Right forelimb (tissue), 1 donor: Measurements from ENCODE around the gene KLRG1.

Experiments
- DNase-seq: peaks from one replicate; pipeline ENCODE4 v3.0.0-alpha.2; 2018

Gene KLRG1

GRCh38 chr12:8987163-8987562 is 2.2 kb upstream of the KLRG1 start:
- DNase-seq, result no peak

- DNase-seq, result no peak
These were observed 1.7 kb upstream of the KLRG1 start for GRCh38 chr12:8987685-8988084.

- no peak for DNase-seq
These were observed 2.3 kb downstream of the KLRG1 start for GRCh38 chr12:8991371-8992345.

- DNase-seq, result no peak
These were observed 4.5 kb downstream of the KLRG1 start for GRCh38 chr12:8993827-8994226.

GRCh38 chr12:8995021-8995775 is 5.9 kb downstream of the KLRG1 start:
- DNase-seq, result no peak

GRCh38 chr12:8996682-8997405 is 7.5 kb downstream of the KLRG1 start:
- no peak for DNase-seq

- DNase-seq, result no peak
These were observed 11.9 kb downstream of the KLRG1 start for GRCh38 chr12:9001233-9001632.

GRCh38 chr12:9002335-9002734 is 13.0 kb downstream of the KLRG1 start:
- DNase-seq, result no peak

- no peak for DNase-seq
These were observed 33.2 kb downstream of the KLRG1 start for GRCh38 chr12:9022592-9022991.

- no peak for DNase-seq
These were observed 35.2 kb downstream of the KLRG1 start for GRCh38 chr12:9024512-9024911.

GRCh38 chr12:9027161-9028059 is 38.1 kb downstream of the KLRG1 start:
- no peak for DNase-seq

GRCh38 chr12:9030776-9031175 is 41.4 kb downstream of the KLRG1 start:
- DNase-seq, result no peak

GRCh38 chr12:9032202-9032964 is 43.0 kb downstream of the KLRG1 start:
- no peak for DNase-seq

GRCh38 chr12:9033265-9033887 is 44.0 kb downstream of the KLRG1 start:
- DNase-seq, result no peak

- no peak for DNase-seq
These were observed 44.7 kb downstream of the KLRG1 start for GRCh38 chr12:9034095-9034494.

- no peak for DNase-seq
These were observed 46.9 kb downstream of the KLRG1 start for GRCh38 chr12:9036227-9036626.

GRCh38 chr12:9037431-9037830 is 48.1 kb downstream of the KLRG1 start:
- no peak for DNase-seq

- no peak for DNase-seq
These were observed 50.1 kb downstream of the KLRG1 start for GRCh38 chr12:9039397-9039977.

- DNase-seq, result no peak
These were observed 51.3 kb downstream of the KLRG1 start for GRCh38 chr12:9040484-9041186.

- DNase-seq, result no peak
These were observed 52.0 kb downstream of the KLRG1 start for GRCh38 chr12:9041321-9041720.
